ENCODE measurements around the gene MAP2. TPM values are rescaled to one million over a fixed set of nuclear protein-coding genes. Genes with fewer than 3 reads are reported as not detected.

MAP2 gene
- total RNA-seq, 1 donor from 2014 or later = 1.9 TPM

GRCh38 chr2:209523867-209524266, 100.0 kb downstream of the MAP2 start:
- ChIA-PET POLR2A (no interaction called here), CTCF (interaction anchor here (2.0 to 2.5 kb wide), 2 partner anchors 100 to 189 kb away, joined by 4 to 10 read pairs; partner anchors contain the start of gene MAP2)
- Mint-ChIP-seq H3K4me1 (peaks cover 48% of the 10 kb centered on the region), H3K36me3 (ENCODE audit: low read depth) (no peaks in the 10 kb centered on the region), H3K27ac (peak overlapping the region; percentile 51), H3K27me3 (no peaks in the 10 kb centered on the region), H3K4me3 (no peak overlapping the region), H3K9me3 (no peaks in the 10 kb centered on the region)
- no peak for TF ChIP-seq CTCF (IDR thresholded peaks at IDR 0.05)
- no peak for DNase-seq
- peak; percentile 45 for ATAC-seq (ENCODE audit: low read depth)
- intact Hi-C loops (cut with micrococcal nuclease) = loop anchor here (1.0 to 10.0 kb wide), 5 partner anchors 9 to 1539 kb away; partner anchors contain the start of genes IDH1, KANSL1L and LANCL1

GRCh38 chr2:209525331-209525730, 101.5 kb downstream of the MAP2 start:
- peak overlapping the region; percentile 69 for H3K4me3 Mint-ChIP-seq
- H3K4me1 Mint-ChIP-seq = peaks cover 50% of the 10 kb centered on the region
- TF ChIP-seq CTCF (IDR thresholded peaks at IDR 0.05) = no peak
- no peaks in the 10 kb centered on the region for H3K27me3 Mint-ChIP-seq
- no peaks in the 10 kb centered on the region for H3K9me3 Mint-ChIP-seq
- peak overlapping the region; percentile 78 for H3K27ac Mint-ChIP-seq
- ATAC-seq (ENCODE audit: low read depth) (no peak), DNase-seq (no peak)
- H3K36me3 Mint-ChIP-seq (ENCODE audit: low read depth) = no peaks in the 10 kb centered on the region
- intact Hi-C loops (cut with micrococcal nuclease) = loop anchor here (10.0 kb wide), 4 partner anchors 649 to 1541 kb away; partner anchors contain the start of genes IDH1, KANSL1L and LANCL1
- ChIA-PET CTCF (interaction anchor here (2.5 kb wide), 1 partner anchor 101 kb away, joined by 10 read pairs; the partner anchor contains the start of gene MAP2), POLR2A (no interaction called here)

GRCh38 chr2:209525834-209526281, 102.0 kb downstream of the MAP2 start:
- Mint-ChIP-seq H3K27me3 (no peaks in the 10 kb centered on the region), H3K4me1 (peaks cover 50% of the 10 kb centered on the region), H3K36me3 (ENCODE audit: low read depth) (no peaks in the 10 kb centered on the region), H3K27ac (peak overlapping the region; percentile 78), H3K4me3 (peak overlapping the region; percentile 69), H3K9me3 (no peaks in the 10 kb centered on the region)
- DNase-seq (no peak), ATAC-seq (ENCODE audit: low read depth) (no peak)
- POLR2A ChIA-PET = no interaction called here
- CTCF ChIA-PET = interaction anchor here (2.5 kb wide), 1 partner anchor 102 kb away, joined by 10 read pairs; the partner anchor contains the start of gene MAP2
- intact Hi-C loops (cut with micrococcal nuclease) = loop anchor here (1.0 to 10.0 kb wide), 6 partner anchors 13 to 1541 kb away; partner anchors contain the start of genes IDH1, KANSL1L and LANCL1
- TF ChIP-seq CTCF (IDR thresholded peaks at IDR 0.05) = no peak

GRCh38 chr2:209526561-209526960, 102.7 kb downstream of the MAP2 start:
- Mint-ChIP-seq H3K36me3 (ENCODE audit: low read depth) (no peaks in the 10 kb centered on the region), H3K4me3 (peak overlapping the region; percentile 60), H3K9me3 (no peaks in the 10 kb centered on the region), H3K27ac (peak overlapping the region; percentile 78), H3K27me3 (no peaks in the 10 kb centered on the region), H3K4me1 (peaks cover 50% of the 10 kb centered on the region)
- peak; percentile 50 for ATAC-seq (ENCODE audit: low read depth)
- POLR2A ChIA-PET = no interaction called here
- DNase-seq = no peak
- CTCF ChIA-PET = no interaction called here
- no peak for TF ChIP-seq CTCF (IDR thresholded peaks at IDR 0.05)
- intact Hi-C loops (cut with micrococcal nuclease) = loop anchor here (1.0 to 10.0 kb wide), 6 partner anchors 14 to 1542 kb away; partner anchors contain the start of genes IDH1, KANSL1L and LANCL1

- DNase-seq (no peak), ATAC-seq (ENCODE audit: low read depth) (no peak)
- Mint-ChIP-seq H3K27ac (no peak overlapping the region), H3K27me3 (no peaks in the 10 kb centered on the region), H3K4me3 (no peak overlapping the region), H3K4me1 (peaks cover 39% of the 10 kb centered on the region), H3K9me3 (no peaks in the 10 kb centered on the region), H3K36me3 (ENCODE audit: low read depth) (no peaks in the 10 kb centered on the region)
- no peak for TF ChIP-seq CTCF (IDR thresholded peaks at IDR 0.05)
- ChIA-PET POLR2A (no interaction called here), CTCF (no interaction called here)
- intact Hi-C loops (cut with micrococcal nuclease) = loop anchor here (10.0 kb wide), 4 partner anchors 645 to 1545 kb away; partner anchors contain the start of genes IDH1, KANSL1L and LANCL1
Measured at GRCh38 chr2:209529579-209529978, 105.7 kb downstream of the MAP2 start.
